ENCODE data around the gene EMD. TPM values are rescaled to one million over a fixed set of nuclear protein-coding genes. Genes with fewer than 3 reads are reported as not detected.

Gene EMD
- total and polyA plus RNA-seq, 12 donors, result 47.8 to 170 (median 59.6) TPM

GRCh38 chrX:154356596-154356995, 22.5 kb upstream of the EMD start:
- no peaks in the 10 kb centered on the region for H3K27me3 ChIP-seq
- 57 to 71% methylated on average over 5 to 13 of the region's 13 CpGs for WGBS, 2 donors
- H3K27ac ChIP-seq, result no peak overlapping the region

GRCh38 chrX:154357205-154357604, 21.9 kb upstream of the EMD start:
- DNase-seq (no peak), ATAC-seq (no peak)
- peaks cover 0 to 100% (median 64%) of the 10 kb centered on the region in 9 donors for H3K36me3 ChIP-seq
- no peaks in the 10 kb centered on the region for H3K9me3 ChIP-seq
- no peaks in the 10 kb centered on the region for H3K27me3 ChIP-seq
- H3K4me1 ChIP-seq, result peaks cover 0 to 39% (median 3%) of the 10 kb centered on the region in 9 donors
- no peak for TF ChIP-seq CTCF (IDR thresholded peaks at IDR 0.05)
- H3K27ac ChIP-seq, result no peak overlapping the region
- intact Hi-C loops (cut with DNase I), result no loop called here
- no peak overlapping the region for H3K4me3 ChIP-seq
- 75 to 82% methylated on average over 25 to 27 of the region's 27 CpGs for WGBS, 2 donors

More at GRCh38 chrX:154356596-154356995, 22.5 kb upstream of the EMD start:
- peaks cover 0 to 39% (median 6%) of the 10 kb centered on the region in 9 donors for H3K4me1 ChIP-seq
- ATAC-seq (no peak), DNase-seq (no peak)
- intact Hi-C loops (cut with DNase I), result no loop called here
- no peak for TF ChIP-seq CTCF (IDR thresholded peaks at IDR 0.05)
- H3K36me3 ChIP-seq, result peaks cover 0 to 100% (median 59%) of the 10 kb centered on the region in 9 donors
- H3K4me3 ChIP-seq, result no peak overlapping the region
- H3K9me3 ChIP-seq, result no peaks in the 10 kb centered on the region

GRCh38 chrX:154358011-154358410, 21.1 kb upstream of the EMD start:
- intact Hi-C loops (cut with DNase I), result no loop called here
- Histone ChIP-seq H3K27me3 (no peaks in the 10 kb centered on the region), H3K9me3 (no peaks in the 10 kb centered on the region), H3K27ac (no peak overlapping the region), H3K4me3 (no peak overlapping the region), H3K4me1 (peaks cover 0 to 44% (median 3%) of the 10 kb centered on the region in 9 donors), H3K36me3 (peaks cover 0 to 100% (median 66%) of the 10 kb centered on the region in 9 donors)
- 64 to 75% methylated on average over 11 of the region's 11 CpGs for WGBS, 2 donors
- ATAC-seq (no peak), DNase-seq (no peak)
- no peak for TF ChIP-seq CTCF (IDR thresholded peaks at IDR 0.05)

GRCh38 chrX:154358829-154359228, 20.3 kb upstream of the EMD start:
- Histone ChIP-seq H3K27ac (peak overlapping the region in 3 of 10 donors; percentile 15 to 33 (median 21)), H3K4me1 (peaks cover 0 to 45% (median 3%) of the 10 kb centered on the region in 9 donors), H3K4me3 (no peak overlapping the region), H3K27me3 (no peaks in the 10 kb centered on the region), H3K9me3 (no peaks in the 10 kb centered on the region), H3K36me3 (peaks cover 0 to 100% (median 63%) of the 10 kb centered on the region in 9 donors)
- no peak for ATAC-seq
- DNase-seq, result no peak
- no peak for TF ChIP-seq CTCF (IDR thresholded peaks at IDR 0.05)
- intact Hi-C loops (cut with DNase I), result no loop called here
- 44 to 65% methylated on average over 6 of the region's 6 CpGs for WGBS, 2 donors
